GM12878 (cell line): ENCODE data around the gene PCDHGA2. TPM values are rescaled to one million over a fixed set of nuclear protein-coding genes. Genes with fewer than 3 reads are reported as not detected.

ENCODE experiments used
- ATAC-seq: fragments of 200-7000 bp; cut with Tn5 transposase; 3 replicates; pipeline ENCODE4 v1.9.1; 2020; ENCODE audit warnings: mild to moderate bottlenecking, moderate library complexity
- BruUV-seq: library from RNA; stranded (reverse); fragments of 400-500 nt; replicated peaks from 2 replicates; lab custom pipeline; 2021; lab: Mats Ljungman, UMichigan
- CTCF ChIA-PET: fragments of 300-600 bp; sonication (Branson Sonifier 250); formaldehyde crosslinking; extraction: SDS; loops from one replicate; lab custom pipeline; 2021; ENCODE audit warnings: inconsistent platforms; lab: Yijun Ruan, JAX
- POLR2A ChIA-PET: fragments of 350-600 bp; formaldehyde crosslinking; extraction: SDS; loops from one replicate; lab custom pipeline; 2021; ENCODE audit warnings: inconsistent platforms; lab: Charles Lee
- RAD21 ChIA-PET: fragments of 300-600 bp; sonication (Branson Sonifier 250); formaldehyde crosslinking; loops from one replicate; lab custom pipeline; 2023; ENCODE audit warnings: antibody characterized with exemption; ENCODE audit not compliant: unreplicated experiment; lab: Charles Lee
- SMC1A ChIA-PET: fragments of 300-600 bp; sonication (Branson Sonifier 250); formaldehyde crosslinking; loops from one replicate; lab custom pipeline; 2023; ENCODE audit not compliant: unreplicated experiment, uncharacterized antibody; lab: Charles Lee
- DNase-seq: peaks from one replicate; pipeline ENCODE4 v3.0.0-alpha.2; 2011; ENCODE audit warnings: low read depth, low spot score
- FAIRE-seq: peaks from 3 replicates; lab custom pipeline; 2011; peaks lifted over from hg19 to GRCh38; lab: Jason Lieb, UNC
- H2AFZ ChIP-seq: 2 replicates; pipeline ENCODE4 v1.6.0; 2011; ENCODE audit warnings: low read depth, low read length, control low read depth; ENCODE audit not compliant: control insufficient read depth
- H3K27ac ChIP-seq: 2 replicates; pipeline ENCODE4 v1.5.1; 2011; ENCODE audit warnings: control low read depth; ENCODE audit not compliant: control insufficient read depth, insufficient read depth
- H3K27me3 ChIP-seq, 2 experiments: replicated peaks in 1 of 2; 2 replicates each; pipeline versions ENCODE4 v1.6.0 to v1.6.1; 2011; ENCODE audit warnings: low read length in 1 of 2; ENCODE audit not compliant: control insufficient read depth in 2 of 2, insufficient read depth in 2 of 2
- H3K36me3 ChIP-seq, 2 experiments: 2 replicates each; pipeline ENCODE4 v1.5.1; 2011; ENCODE audit warnings: low read length in 1 of 2; ENCODE audit not compliant: control insufficient read depth in 2 of 2, insufficient read depth in 2 of 2
- H3K4me1 ChIP-seq: 2 replicates; pipeline ENCODE4 v1.6.1; 2011; ENCODE audit warnings: mild to moderate bottlenecking, low read length, moderate library complexity, mixed read lengths; ENCODE audit not compliant: control insufficient read depth, insufficient read depth
- H3K4me2 ChIP-seq: 2 replicates; pipeline ENCODE4 v1.6.0; 2011; ENCODE audit warnings: control low read depth; ENCODE audit not compliant: control insufficient read depth, insufficient read depth
- H3K4me3 ChIP-seq: fragments of 200-600 bp; sonication (generic); 2 replicates; pipeline ENCODE4 v1.5.1; 2016
- H3K79me2 ChIP-seq: 2 replicates; pipeline ENCODE4 v1.6.0; 2011; ENCODE audit warnings: low read length; ENCODE audit not compliant: control insufficient read depth, insufficient read depth
- H3K9ac ChIP-seq: 2 replicates; pipeline ENCODE4 v1.8.0; 2011; ENCODE audit warnings: low read length, control low read depth, mixed read lengths; ENCODE audit not compliant: control insufficient read depth, insufficient read depth
- H3K9me3 ChIP-seq: replicated peaks from 3 replicates; pipeline ENCODE4 v1.5.1; 2011; ENCODE audit warnings: mild to moderate bottlenecking, low read length; ENCODE audit not compliant: control insufficient read depth, insufficient read depth
- H4K20me1 ChIP-seq: 2 replicates; pipeline ENCODE4 v1.6.0; 2011; ENCODE audit not compliant: control insufficient read depth, insufficient read depth
- CBFB ChIP-seq: IDR thresholded peaks from 2 replicates; pipeline ENCODE4 v1.6.1; 2016; ENCODE audit warnings: antibody characterized with exemption, low read depth
- CHD1 ChIP-seq: IDR thresholded peaks from 2 replicates; pipeline ENCODE4 v1.6.1; 2012; ENCODE audit warnings: low read depth, low read length, improper control_type of control experiment
- IRF3 ChIP-seq: fragments of 450-650 bp; IDR thresholded peaks from 2 replicates; pipeline ENCODE4 v1.6.1; 2014; ENCODE audit warnings: mild to moderate bottlenecking
- MYB ChIP-seq: fragments of 150-350 bp; IDR thresholded peaks from 2 replicates; pipeline ENCODE4 v1.6.1; 2014; ENCODE audit warnings: mild to moderate bottlenecking, low read depth, low read length, borderline replicate concordance
- NFXL1 ChIP-seq: fragments of 450-650 bp; IDR thresholded peaks from 2 replicates; pipeline ENCODE4 v1.6.1; 2017; ENCODE audit warnings: antibody characterized with exemption, mild to moderate bottlenecking, borderline replicate concordance
- RAD21 ChIP-seq: IDR thresholded peaks from 2 replicates; pipeline ENCODE4 v1.6.1; 2011; ENCODE audit warnings: mild to moderate bottlenecking, low read depth, low read length, moderate library complexity; ENCODE audit not compliant: insufficient read depth
- ZZZ3 ChIP-seq: IDR thresholded peaks from 2 replicates; pipeline ENCODE4 v1.6.1; 2011; ENCODE audit warnings: low read depth; ENCODE audit not compliant: control insufficient read depth, insufficient read length
- WGBS: methylation state at CpG from one replicate; pipeline ENCODE4 v1.1.6; 2016; ENCODE audit warnings: low lambda C conversion rate; ENCODE audit not compliant: insufficient replicate concordance, insufficient coverage; ENCODE audit errors: missing lambda C conversion rate; 5-methylcytosine and 5-hydroxymethylcytosine counted together
- in situ Hi-C: fragments of 300-500 bp; cut with MboI; formaldehyde crosslinking; loops from 9 replicates; pipeline ENCODE4 v1.14.3; 2018; ENCODE audit warnings: mixed read lengths
- intact Hi-C: fragments of 100-400 bp; cut with micrococcal nuclease; formaldehyde crosslinking; loops from one replicate; pipeline ENCODE4 v1.14.2; 2022; ENCODE audit not compliant: unreplicated experiment
- polyA plus RNA-seq, 11 experiments: library from polyadenylated mRNA; depleted of rRNA in 4 of 11; unstranded in 6 of 11; stranded (reverse) in 5 of 11; fragments of >200 nt; fragmentation: Nextera tagmentation in 4 of 11; fragmentation: Illumina TruSeq in 1 of 11; extraction: Ambion mirVana in 4 of 11; extraction: Trizol in 1 of 11; gene quantifications; 1 replicate in 1 of 11; 2 replicates in 10 of 11; pipeline versions ENCODE4 v1.2.1 to v1.2.3, GENCODE V29; 2011 to 2016; ENCODE audit warnings: inconsistent platforms in 2 of 11, missing spikeins in 2 of 11, low read depth in 1 of 11
- total RNA-seq, 4 experiments: library from RNA; depleted of rRNA in 3 of 4; stranded (reverse); fragments of >200 nt in 3 of 4; fragmentation: Illumina TruSeq in 1 of 4; extraction: Trizol in 1 of 4; gene quantifications; 2 replicates each; pipeline versions ENCODE4 v1.2.1 to v1.2.3, GENCODE V29; 2013 to 2021
- TF ChIP-seq, protein P1 (sequence below), 3 experiments: IDR thresholded peaks in 2 of 3; conservative IDR thresholded peaks in 1 of 3; 2 replicates each; pipeline ENCODE4 v1.5.1; 2011; ENCODE audit warnings: low read depth in 3 of 3, low read length in 3 of 3, mild to moderate bottlenecking in 3 of 3, control low read depth in 2 of 3, moderate library complexity in 2 of 3, inconsistent platforms in 1 of 3, mixed read lengths in 1 of 3; ENCODE audit not compliant: control insufficient read depth in 2 of 3, insufficient read depth in 1 of 3; ENCODE audit errors: extremely low read depth in 1 of 3

The PCDHGA2 gene
- total and polyA plus RNA-seq, 10 of the 15 experiments (the other 5 are each of a cell fraction or from before 2014, with no cell fraction given): 0.03 to 0.11 (median 0.05) TPM; not detected in 4

GRCh38 chr5:141354900-141355469, 16.4 kb downstream of the PCDHGA2 start, which contains the start of gene PCDHGA4:
TSS of gene PCDHGA4 (plus strand) at chr5:141355021. CDS start at chr5:141355108, 87 bp downstream.
- Histone ChIP-seq H3K36me3 (no peaks in the 10 kb centered on the region), H4K20me1 (no peaks in the 10 kb centered on the region), H3K27ac (no peak within 1 kb of the TSS), H3K9me3 (peaks cover under 1% of the 10 kb centered on the region; the same call in 2 of the 3 replicates), H3K4me3 (no peak within 1 kb of the TSS), H3K9ac (no peak within 1 kb of the TSS), H3K4me1 (no peaks in the 10 kb centered on the region), H3K27me3 (no peaks in the 10 kb centered on the region), H3K79me2 (no peaks in the 10 kb centered on the region), H2AFZ (no peak within 1 kb of the TSS), H3K4me2 (no peak within 1 kb of the TSS)
- in situ Hi-C loops (no loop called here), intact Hi-C loops (no loop called here)
- no peak for DNase-seq
- ChIA-PET RAD21 (interaction anchor here (1.4 kb wide), 1 partner anchor 58 kb away, joined by 5 read pairs; the partner anchor contains the start of gene PCDHGA10), CTCF (interaction anchor here (1.3 to 1.6 kb wide), 4 partner anchors 9 to 209 kb away, joined by 3 to 6 read pairs (median 4); partner anchors contain the start of gene PCDHGB3), POLR2A (no interaction called here), SMC1A (no interaction called here)
- no peak for TF ChIP-seq ZZZ3
- no peak for TF ChIP-seq CHD1
- no peak for TF ChIP-seq NFXL1
- peak; percentile 14; the same call in 1 of the 2 replicates for TF ChIP-seq RAD21
- no peak for TF ChIP-seq IRF3
- TF ChIP-seq CBFB: no peak
- TF ChIP-seq, protein P1, sequence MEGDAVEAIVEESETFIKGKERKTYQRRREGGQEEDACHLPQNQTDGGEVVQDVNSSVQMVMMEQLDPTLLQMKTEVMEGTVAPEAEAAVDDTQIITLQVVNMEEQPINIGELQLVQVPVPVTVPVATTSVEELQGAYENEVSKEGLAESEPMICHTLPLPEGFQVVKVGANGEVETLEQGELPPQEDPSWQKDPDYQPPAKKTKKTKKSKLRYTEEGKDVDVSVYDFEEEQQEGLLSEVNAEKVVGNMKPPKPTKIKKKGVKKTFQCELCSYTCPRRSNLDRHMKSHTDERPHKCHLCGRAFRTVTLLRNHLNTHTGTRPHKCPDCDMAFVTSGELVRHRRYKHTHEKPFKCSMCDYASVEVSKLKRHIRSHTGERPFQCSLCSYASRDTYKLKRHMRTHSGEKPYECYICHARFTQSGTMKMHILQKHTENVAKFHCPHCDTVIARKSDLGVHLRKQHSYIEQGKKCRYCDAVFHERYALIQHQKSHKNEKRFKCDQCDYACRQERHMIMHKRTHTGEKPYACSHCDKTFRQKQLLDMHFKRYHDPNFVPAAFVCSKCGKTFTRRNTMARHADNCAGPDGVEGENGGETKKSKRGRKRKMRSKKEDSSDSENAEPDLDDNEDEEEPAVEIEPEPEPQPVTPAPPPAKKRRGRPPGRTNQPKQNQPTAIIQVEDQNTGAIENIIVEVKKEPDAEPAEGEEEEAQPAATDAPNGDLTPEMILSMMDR (IDR thresholded peaks at IDR 0.05 in 2 of 3, conservative IDR thresholded peaks at IDR 0.05 in 1 of 3; ENCODE audit: control insufficient read depth in 2 of 3, extremely low read depth in 1 of 3, insufficient read depth in 1 of 3, low read depth in 3 of 3, low read length in 3 of 3): peak; percentile 15 to 28 (median 19); a peak in 3 of 6 replicates
- TF ChIP-seq MYB: no peak
- no peak for ATAC-seq
- 65% methylated on average over 29 of the region's 29 CpGs for WGBS
- no peak for FAIRE-seq
- no TSS peak for BruUV-seq
